Sigmoid colon (tissue), 7 donors: ENCODE data around the gene CIDEA. TPM values are rescaled to one million over a fixed set of nuclear protein-coding genes. Genes with fewer than 3 reads are reported as not detected.

Experiments used
- DNase-seq: peaks from one replicate; pipeline ENCODE4 v3.0.0-alpha.2; 2019
- H3K27ac ChIP-seq, 4 donors: fragments of 200-600 bp; sonication (generic); one replicate each; pipeline ENCODE4 v1.5.1; 2016 to 2019; ENCODE audit warnings: mild to moderate bottlenecking in 1 of 4
- H3K27me3 ChIP-seq, 3 donors: fragments of 200-600 bp; sonication (generic); one replicate each; pipeline ENCODE4 v1.5.1; 2019; ENCODE audit warnings: mild to moderate bottlenecking in 1 of 3
- H3K36me3 ChIP-seq, 4 donors: fragments of 200-600 bp; sonication (generic); one replicate each; pipeline ENCODE4 v1.5.1; 2016 to 2019
- H3K4me1 ChIP-seq, 4 donors: fragments of 200-600 bp; sonication (generic); one replicate each; pipeline ENCODE4 v1.5.1; 2017 to 2019
- H3K4me3 ChIP-seq, 4 donors: fragments of 200-600 bp; sonication (generic); one replicate each; pipeline ENCODE4 v1.5.1; 2017 to 2019; ENCODE audit warnings: mild to moderate bottlenecking in 2 of 4, moderate library complexity in 1 of 4
- H3K9me3 ChIP-seq, 4 donors: fragments of 200-600 bp in 3 of 4; sonication (generic) in 3 of 4; one replicate each; pipeline versions ENCODE4 v1.5.1 to v1.6.1; 2013 to 2019
- EP300 ChIP-seq, 4 donors: sonication (generic); formaldehyde crosslinking; IDR thresholded peaks; one replicate each; pipeline ENCODE4 v1.6.1; 2017; ENCODE audit warnings: antibody characterized with exemption in 4 of 4
- POLR2A ChIP-seq, 2 donors: fragments of 450-650 bp; IDR thresholded peaks; one replicate each; pipeline ENCODE4 v1.6.1; 2016; ENCODE audit warnings: antibody characterized with exemption in 2 of 2, mild to moderate bottlenecking in 2 of 2, moderate library complexity in 2 of 2
- POLR2AphosphoS5 ChIP-seq, 4 donors: sonication (generic); formaldehyde crosslinking; IDR thresholded peaks; one replicate each; pipeline ENCODE4 v1.6.1; 2017; ENCODE audit warnings: antibody characterized with exemption in 4 of 4
- WGBS, 2 donors: extraction: QIAGEN DNeasy Blood & Tissue Kit; methylation state at CpG; one replicate each; pipeline ENCODE4 v1.1.7; 2013; 5-methylcytosine and 5-hydroxymethylcytosine counted together
- intact Hi-C: fragments of 100-400 bp; cut with DNase I; formaldehyde crosslinking; loops from one replicate; pipeline ENCODE4 v1.15.1; 2023
- polyA plus RNA-seq, 3 donors: library from polyadenylated mRNA; stranded (reverse); fragments of 200-250 nt; gene quantifications; one replicate each; pipeline ENCODE4 v1.2.3, GENCODE V29; 2013
- total RNA-seq, 4 donors: library from RNA; depleted of rRNA; stranded (reverse); fragments of >200 nt; gene quantifications; one replicate each; pipeline ENCODE4 v1.1.0, GENCODE V29; 2016
- TF ChIP-seq, protein P1 (sequence below), 4 experiments: fragments of 450-650 bp in 3 of 4; fragments of 200-600 bp in 1 of 4; IDR thresholded peaks; one replicate each; pipeline ENCODE4 v1.5.1; 2016 to 2019; ENCODE audit warnings: antibody characterized with exemption in 4 of 4, mild to moderate bottlenecking in 3 of 4, moderate library complexity in 2 of 4
- donor health status: healthy with polysubstance abuse.
- donor health status: Bipolar disorder and iron deficiency.
- donor health status: healthy.

Gene CIDEA
- total and polyA plus RNA-seq, 7 donors, result 4.2 to 17.8 TPM; not detected in 5

DNA sequence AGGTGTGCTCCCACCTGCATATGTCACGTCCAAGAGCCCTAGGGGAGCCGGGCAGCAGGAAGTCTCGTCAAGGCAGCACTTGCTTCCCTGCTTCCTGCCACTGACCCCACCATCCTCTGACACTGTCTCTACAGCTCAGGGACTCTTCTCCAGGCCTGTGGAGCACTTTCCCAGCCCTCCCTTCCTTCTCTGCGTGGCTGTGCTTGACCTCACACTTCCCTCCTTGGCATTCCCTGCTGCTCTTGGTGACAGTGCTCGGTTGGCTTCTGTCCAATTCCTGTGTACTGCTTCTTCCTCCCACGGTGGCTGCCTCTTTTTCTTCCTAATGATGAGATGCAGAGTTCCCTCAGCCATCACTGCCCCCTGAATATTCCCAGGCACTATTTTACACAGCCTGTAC is 2.8 kb downstream of the CIDEA start:
- H3K27ac ChIP-seq, result no peak overlapping the region
- H3K4me3 ChIP-seq, result no peak overlapping the region
- intact Hi-C loops, result no loop called here
- TF ChIP-seq POLR2AphosphoS5 (IDR thresholded peaks at IDR 0.05) (no peak), POLR2A (IDR thresholded peaks at IDR 0.05) (no peak), EP300 (IDR thresholded peaks at IDR 0.05) (no peak)
- TF ChIP-seq, protein P1, sequence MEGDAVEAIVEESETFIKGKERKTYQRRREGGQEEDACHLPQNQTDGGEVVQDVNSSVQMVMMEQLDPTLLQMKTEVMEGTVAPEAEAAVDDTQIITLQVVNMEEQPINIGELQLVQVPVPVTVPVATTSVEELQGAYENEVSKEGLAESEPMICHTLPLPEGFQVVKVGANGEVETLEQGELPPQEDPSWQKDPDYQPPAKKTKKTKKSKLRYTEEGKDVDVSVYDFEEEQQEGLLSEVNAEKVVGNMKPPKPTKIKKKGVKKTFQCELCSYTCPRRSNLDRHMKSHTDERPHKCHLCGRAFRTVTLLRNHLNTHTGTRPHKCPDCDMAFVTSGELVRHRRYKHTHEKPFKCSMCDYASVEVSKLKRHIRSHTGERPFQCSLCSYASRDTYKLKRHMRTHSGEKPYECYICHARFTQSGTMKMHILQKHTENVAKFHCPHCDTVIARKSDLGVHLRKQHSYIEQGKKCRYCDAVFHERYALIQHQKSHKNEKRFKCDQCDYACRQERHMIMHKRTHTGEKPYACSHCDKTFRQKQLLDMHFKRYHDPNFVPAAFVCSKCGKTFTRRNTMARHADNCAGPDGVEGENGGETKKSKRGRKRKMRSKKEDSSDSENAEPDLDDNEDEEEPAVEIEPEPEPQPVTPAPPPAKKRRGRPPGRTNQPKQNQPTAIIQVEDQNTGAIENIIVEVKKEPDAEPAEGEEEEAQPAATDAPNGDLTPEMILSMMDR (IDR thresholded peaks at IDR 0.05), result no peak
- DNase-seq, result no peak
- WGBS, 2 donors, result 56 to 57% methylated on average over 6 of the region's 6 CpGs
- no peaks in the 10 kb centered on the region for H3K36me3 ChIP-seq
- H3K27me3 ChIP-seq, result peaks cover 6 to 33% (median 22%) of the 10 kb centered on the region in 3 donors
- H3K4me1 ChIP-seq, result peaks cover 0 to 16% (median 14%) of the 10 kb centered on the region in 4 donors
- H3K9me3 ChIP-seq, result no peaks in the 10 kb centered on the region

DNA sequence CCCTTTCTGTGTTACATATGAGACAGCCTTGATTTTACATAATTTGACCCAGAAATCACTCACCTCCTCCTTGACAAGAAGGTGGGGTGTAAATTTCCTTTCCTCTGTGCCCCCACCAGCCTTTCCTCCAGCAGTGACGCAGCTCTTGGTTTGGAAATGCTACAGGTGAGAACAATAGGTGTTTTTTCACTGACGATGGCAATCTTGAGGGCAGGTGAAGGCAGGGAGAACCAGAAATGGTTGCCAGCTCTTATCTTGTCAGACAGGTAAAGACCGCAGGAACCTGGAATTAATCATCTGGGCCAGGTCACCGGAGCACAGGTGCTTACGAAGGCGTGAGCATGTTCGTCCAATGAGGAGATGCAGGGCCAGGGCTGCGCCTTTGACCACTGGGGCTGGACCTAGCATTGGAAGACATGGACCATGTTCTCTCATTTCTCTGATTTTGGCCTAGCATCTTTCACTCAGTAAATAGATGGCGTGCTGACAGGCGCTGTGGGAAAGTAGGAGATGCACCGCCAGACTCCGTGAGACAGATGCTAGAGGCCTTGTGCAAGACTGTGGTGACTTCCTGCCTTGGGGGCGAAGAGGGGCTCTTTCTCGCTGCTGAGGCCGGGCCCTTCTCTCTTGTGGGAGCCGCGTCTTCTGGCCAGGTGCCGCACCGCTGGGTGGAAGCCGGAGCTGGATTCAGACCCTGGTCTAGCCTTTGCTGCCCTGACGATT is 4.0 kb downstream of the CIDEA start:
- H3K36me3 ChIP-seq, result no peaks in the 10 kb centered on the region
- peaks cover 6 to 28% (median 20%) of the 10 kb centered on the region in 3 donors for H3K27me3 ChIP-seq
- H3K27ac ChIP-seq, result no peak overlapping the region
- peaks cover 0 to 16% (median 14%) of the 10 kb centered on the region in 4 donors for H3K4me1 ChIP-seq
- 91 to 92% methylated on average over 21 of the region's 21 CpGs for WGBS, 2 donors
- H3K9me3 ChIP-seq, result no peaks in the 10 kb centered on the region
- intact Hi-C loops, result no loop called here
- no peak overlapping the region for H3K4me3 ChIP-seq
- TF ChIP-seq POLR2A (IDR thresholded peaks at IDR 0.05), result no peak
- no peak for TF ChIP-seq POLR2AphosphoS5 (IDR thresholded peaks at IDR 0.05)
- TF ChIP-seq EP300 (IDR thresholded peaks at IDR 0.05), result no peak
- TF ChIP-seq, protein P1 (IDR thresholded peaks at IDR 0.05), result no peak
- no peak for DNase-seq

DNA sequence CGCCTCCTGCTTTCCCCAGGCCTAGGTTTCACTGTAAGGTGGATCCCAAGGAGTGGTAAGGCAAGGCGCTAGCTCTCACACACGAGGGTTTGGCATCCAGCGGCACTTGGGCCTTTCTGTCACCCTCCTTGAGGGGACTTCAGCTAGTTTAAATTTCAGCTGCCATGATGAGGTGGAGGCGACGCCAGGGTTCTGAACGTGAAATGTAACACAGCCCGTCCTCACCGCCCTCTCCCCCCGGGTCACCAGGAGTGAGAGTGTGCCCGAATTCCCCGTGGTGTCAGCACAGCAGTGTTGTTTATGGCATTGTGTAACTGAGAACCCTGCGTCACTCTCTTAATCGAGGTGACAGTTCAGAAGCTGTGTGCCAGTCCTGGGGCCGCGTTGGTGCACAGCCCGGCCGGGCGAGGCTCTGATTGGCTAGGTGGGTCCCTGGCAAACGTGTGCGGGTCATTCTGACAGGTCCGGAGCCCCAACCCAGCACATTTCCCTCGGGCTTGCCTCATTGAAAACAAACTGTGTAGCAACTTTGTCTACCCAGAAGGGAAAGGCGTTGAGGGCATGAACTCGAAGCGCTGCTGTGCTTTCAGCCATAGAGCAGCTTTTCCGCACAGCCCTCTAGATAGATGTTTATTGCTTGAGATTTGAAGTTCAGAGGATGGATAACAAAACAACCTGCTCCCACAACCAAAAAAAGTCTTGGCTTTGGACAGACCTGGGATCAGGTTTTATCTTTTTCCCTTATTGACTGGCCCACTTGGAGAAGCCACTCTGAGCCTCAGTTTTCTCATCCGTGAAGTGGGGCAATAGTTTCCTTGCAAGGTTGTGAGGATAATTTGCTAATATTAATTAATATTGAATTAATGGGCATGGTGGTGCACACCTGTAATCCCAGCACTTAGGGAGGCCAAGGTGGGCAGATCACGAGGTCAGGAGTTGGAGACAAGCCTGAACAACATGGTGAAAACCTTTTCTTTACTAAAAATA is 4.9 kb downstream of the CIDEA start:
- Histone ChIP-seq H3K9me3 (no peaks in the 10 kb centered on the region), H3K36me3 (no peaks in the 10 kb centered on the region), H3K27ac (no peak overlapping the region), H3K4me1 (peaks cover 0 to 8% (median 8%) of the 10 kb centered on the region in 4 donors), H3K27me3 (peaks cover 4 to 19% (median 13%) of the 10 kb centered on the region in 3 donors), H3K4me3 (no peak overlapping the region)
- intact Hi-C loops, result no loop called here
- TF ChIP-seq POLR2AphosphoS5 (IDR thresholded peaks at IDR 0.05) (no peak), EP300 (IDR thresholded peaks at IDR 0.05) (no peak)
- TF ChIP-seq, protein P1 (IDR thresholded peaks at IDR 0.05), result no peak
- 71 to 86% methylated on average over 29 of the region's 29 CpGs for WGBS, 2 donors
- DNase-seq, result no peak

DNA sequence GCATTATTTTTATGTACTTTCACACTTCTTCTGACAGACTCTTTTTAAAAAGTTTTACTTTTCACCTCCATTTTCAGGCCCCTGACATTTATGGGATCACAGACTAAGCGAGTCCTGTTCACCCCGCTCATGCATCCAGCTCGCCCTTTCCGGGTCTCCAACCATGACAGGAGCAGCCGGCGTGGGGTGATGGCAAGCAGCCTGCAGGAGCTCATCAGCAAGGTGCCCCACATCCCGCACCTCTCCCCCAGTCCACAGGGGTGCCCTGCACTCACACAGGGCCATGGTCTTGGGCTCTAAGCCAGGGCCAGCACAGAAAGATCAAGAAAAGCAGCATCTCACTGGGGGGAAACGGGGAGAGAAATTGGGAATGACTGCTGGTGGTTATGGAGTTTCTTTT is 8.6 kb downstream of the CIDEA start:
- intact Hi-C loops, result no loop called here
- Histone ChIP-seq H3K4me1 (no peaks in the 10 kb centered on the region), H3K36me3 (no peaks in the 10 kb centered on the region), H3K27me3 (no peaks in the 10 kb centered on the region), H3K9me3 (no peaks in the 10 kb centered on the region), H3K27ac (no peak overlapping the region), H3K4me3 (no peak overlapping the region)
- TF ChIP-seq, protein P1 (IDR thresholded peaks at IDR 0.05), result no peak
- no peak for TF ChIP-seq EP300 (IDR thresholded peaks at IDR 0.05)
- 86 to 91% methylated on average over 8 of the region's 8 CpGs for WGBS, 2 donors
- no peak for DNase-seq
